Eye (tissue), 1 donor: ENCODE data around the gene LRTM2.

Source experiments
- DNase-seq: peaks from one replicate; pipeline ENCODE4 v3.0.0-alpha.2; 2015

The LRTM2 gene

DNA sequence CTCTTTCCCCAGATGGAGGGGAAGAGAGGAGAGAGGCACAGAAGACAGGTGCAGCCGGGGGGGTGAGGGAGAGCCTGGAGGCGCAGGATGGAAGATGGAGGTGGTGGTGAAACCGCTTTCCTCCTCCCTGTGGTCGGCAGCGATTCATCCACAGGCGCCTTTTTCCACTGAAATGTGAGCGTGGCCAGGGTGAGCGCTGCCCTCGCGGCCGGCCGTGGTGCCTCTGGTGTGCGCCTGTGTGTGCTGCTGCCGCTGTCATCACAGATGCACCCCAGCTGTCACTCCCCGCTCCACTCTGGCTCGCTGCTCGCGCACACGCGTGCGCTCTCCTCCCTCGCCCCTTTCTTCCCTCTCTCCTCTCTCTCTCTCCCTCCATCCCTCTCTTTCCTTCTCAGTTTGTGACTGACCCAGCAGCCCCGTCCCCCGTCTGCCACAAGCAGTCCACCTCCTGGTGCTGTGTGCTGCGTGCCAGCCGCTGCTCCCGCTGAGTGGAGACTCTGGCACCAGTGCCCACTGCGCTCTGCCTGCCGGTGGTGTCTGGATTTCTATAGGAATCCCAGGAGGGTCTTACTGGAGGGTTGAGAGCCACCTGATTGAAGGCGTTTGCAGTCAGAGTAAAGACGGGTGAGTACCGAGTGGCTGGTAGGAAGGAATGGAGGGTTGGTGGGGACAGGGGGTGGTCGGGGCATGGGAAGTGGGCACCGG is at the start of gene LRTM2:
LRTM2 (plus strand) TSS at position 375 of the 705 bp plus-strand sequence. CDS start 7,584 bp downstream, outside the sequence.
- DNase-seq, result peak; percentile 72

DNA sequence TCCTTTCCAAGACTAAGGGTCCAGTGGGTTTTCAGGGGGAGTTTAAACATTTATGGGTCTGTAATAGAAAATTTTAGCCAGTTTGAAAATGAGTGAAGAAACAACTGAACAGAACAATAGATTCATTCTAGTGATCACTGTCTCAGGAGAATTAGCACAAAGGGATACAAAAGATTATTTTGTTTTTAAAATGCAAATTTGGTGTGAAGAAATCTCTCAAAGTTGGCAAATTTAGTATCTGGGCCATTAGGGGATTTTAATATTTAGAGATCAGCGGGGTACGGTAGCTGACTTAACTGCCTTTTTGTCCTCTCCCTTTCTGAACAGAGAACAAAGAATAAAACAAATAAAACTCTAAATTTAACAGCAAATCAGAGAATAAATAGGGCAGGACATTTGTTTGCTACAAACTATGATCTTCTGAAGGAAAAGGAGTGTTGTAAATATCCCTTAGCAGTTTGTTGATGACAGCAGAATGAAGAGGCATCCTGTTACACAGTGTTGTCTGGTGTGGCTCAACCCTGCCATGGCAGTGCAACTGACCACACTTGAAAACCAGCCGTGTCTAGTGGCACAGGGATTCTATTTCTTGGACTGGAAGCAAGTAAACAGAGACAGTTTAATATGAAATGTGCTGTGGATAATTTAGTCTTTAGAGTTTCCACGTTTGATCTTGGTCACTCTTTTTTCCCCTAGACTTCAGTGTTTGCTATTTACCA is 46.3 kb upstream of the LRTM2 start:
- no peak for DNase-seq

DNA sequence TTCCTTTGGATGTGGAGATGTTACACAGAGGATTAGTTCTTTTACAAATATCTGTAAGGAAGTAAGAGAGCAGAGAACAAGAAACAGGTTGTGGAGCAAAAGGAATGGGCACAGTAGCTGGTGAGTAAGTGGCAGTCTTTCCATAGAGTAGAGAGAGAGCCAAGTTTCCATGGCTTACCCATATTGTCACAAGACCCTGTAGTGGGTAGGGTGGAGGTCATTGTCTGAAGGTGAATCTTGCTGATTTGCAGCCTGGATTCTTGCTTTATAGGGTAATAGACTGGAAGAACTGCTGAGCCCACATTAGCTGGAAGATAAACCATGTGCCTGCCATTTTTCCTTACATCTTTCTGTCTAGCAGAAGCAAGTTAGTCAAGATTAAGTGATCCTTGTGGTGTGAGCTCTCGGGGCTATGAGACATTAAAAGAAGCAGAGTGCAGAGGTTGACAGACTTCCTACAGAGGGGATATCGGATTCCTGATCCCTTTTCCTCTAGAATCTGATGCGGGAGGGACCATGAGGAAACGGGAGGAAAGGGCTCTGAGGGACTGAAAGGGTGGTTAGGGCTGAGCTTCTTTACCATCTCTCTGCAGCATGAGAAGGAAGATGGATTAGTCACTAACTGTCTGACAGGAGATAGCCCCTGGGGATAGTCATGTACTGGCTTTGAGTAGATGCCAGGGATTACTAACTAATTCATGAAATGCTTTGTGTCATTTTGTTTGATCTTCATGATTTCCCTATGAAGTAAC is 44.0 kb upstream of the LRTM2 start:
- peak; percentile 76 for DNase-seq

DNA sequence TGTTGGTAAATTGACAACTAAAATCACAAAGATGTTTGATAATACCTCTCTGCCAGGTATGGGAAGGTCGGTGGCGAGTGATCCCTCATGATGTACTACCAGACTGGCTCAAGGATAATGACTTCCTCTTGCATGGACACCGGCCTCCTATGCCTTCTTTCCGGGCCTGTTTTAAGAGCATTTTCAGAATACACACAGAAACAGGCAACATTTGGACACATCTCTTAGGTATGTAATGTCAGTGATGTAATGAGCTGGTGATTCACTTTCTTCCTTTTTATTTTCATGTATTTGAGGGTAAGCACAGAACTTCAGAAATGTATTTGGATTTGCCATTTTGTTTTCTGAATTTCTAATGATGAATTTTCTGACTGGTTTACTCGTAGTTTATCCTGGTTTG is 42.6 kb upstream of the LRTM2 start:
- DNase-seq, result no peak

DNA sequence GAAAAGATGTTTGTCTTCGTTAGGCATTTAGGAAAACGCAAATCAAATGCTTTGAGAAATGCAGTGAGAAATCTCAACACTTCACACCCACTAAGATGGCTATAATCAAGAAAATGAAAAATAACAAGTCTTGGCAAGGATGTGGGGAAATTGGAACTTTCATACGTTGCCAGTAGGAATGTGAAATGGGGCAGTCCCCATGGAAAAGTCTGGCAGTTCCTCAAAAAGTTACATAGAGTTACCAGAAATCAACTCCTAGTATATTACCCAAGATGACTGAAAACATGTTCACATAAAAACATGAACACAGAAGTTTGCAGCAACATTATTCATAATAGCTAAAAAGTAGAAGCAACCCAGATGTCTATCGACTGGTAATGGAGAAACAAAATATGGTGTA is 41.5 kb upstream of the LRTM2 start:
- DNase-seq, result no peak

DNA sequence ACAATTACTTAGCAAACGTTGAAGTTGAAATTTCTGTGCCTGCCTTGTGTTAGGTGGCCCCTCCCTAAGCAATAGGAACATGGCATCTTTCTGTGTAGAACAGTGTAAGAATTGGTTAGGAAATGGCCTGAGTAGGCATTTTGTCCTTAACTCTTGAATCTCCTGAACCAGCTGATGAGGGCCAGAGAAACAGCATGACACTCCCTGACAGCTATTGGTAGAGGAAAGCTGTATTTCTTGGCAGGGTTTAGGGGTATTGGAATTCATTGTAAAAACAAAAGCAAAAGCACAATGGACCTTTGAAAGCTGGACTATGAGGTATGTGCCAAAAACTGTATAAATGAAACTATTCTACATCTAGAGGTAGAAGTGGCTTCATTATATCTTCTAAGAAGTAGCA is 40.6 kb upstream of the LRTM2 start:
- no peak for DNase-seq

DNA sequence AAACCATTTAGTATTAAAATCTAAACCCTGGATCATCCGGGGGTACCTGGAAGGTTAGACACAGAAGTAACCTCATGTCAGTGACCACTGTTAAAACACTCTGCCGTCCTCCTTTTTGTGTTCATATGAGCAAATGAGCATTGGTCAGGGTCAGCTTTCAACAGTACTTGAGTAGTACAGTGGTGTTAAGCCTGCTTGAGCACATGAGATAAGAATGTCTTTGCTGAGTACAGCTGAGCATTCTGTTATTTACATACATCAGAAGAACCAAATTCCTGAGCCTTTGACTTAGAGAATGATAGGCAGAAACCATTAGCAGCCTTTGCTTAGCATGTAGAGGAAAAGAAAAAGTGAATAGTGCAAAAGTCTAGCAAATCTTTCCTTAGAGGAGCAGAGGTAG is 38.6 kb upstream of the LRTM2 start:
- DNase-seq, result no peak

DNA sequence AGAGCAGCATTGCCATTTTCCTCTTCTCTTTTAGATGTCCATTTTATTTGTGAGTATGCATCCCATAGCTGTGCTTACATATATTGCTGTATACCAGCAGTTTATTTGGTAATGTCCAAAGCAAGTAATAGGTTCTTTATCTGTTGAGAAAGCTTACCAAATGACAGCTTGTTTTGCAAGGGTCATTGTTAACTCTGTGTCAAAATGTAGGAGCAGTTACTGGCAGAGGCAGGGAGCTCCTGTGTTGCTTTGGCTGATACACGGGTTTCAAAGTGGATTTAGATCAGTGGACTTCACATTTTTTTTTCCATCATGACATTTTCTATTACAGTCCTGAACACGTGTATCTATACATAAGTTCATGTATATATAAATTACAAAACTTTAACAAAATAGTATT is 38.1 kb upstream of the LRTM2 start:
- DNase-seq, result no peak

DNA sequence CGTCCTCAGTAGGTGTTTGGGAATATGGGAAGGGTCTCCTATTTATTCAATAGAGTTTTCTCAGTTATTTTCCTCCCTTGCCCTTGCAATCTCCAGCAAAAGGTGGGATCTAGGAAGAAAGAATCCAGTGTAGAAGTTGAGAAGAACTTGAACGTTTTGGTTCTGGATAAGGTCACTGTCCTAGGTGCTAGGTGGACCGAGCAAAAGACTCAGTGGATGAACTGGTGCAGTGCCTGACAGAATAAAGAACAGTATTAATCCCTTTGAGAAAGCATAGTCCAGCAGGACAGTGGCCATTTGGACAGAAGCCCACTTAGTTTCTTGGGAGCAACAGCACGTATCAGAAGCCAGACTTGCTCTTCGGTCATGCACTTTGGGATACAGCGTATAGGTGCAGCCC is 32.7 kb upstream of the LRTM2 start:
- no peak for DNase-seq

DNA sequence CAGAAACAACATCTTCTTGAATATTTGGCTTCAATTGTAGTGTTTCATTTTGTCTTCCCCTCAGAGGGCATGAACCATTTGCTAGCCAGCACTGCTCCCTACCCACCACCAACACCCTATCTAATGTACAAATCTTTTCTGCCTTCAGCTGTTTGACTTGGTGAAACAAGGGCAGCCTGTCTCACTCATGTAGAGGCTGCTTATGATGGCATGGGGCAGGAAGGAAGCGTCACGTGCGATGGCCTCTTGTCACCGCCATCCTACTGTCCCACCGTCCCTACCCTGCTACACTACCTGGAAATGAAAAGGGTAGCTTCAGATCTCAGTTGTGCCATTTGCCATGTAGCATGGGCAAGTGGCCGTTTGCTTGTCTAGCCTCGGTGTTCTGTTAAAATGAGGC is 29.9 kb upstream of the LRTM2 start:
- no peak for DNase-seq

DNA sequence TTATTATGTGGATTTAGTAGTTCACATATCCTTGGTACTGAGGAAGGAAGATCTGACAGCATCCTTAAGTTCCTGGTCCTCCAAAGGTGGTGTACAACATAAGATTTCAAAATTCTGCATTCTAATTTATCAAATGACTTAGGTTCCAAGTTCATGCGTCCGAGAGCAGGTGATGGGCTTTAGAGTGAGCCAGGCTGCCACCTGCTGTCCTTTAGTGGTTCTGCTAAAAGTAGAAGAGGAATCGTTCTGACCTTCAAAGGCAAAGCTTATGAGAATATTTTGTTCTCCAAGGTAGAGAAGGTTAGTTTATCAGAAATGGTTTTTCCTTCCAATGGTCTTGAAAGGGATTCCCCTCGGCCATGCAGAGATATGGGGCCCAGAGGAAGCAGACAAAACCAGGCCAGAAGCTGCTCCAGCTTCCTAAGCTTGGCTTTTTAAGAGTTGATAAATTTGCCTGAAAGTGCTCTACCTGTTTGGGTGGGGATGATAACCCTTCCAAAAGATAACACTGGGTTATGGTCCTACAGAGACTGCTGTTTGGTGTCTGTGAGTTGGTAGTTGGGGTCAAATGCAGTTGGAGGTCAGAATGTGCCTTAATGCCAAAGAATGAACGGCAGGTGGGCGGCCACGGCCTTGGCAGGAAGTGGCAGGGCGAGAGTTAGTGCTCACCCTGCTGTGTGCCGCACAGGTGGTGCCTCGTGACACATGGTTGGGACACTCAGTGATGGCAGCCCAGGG is 29.1 kb upstream of the LRTM2 start:
- peak; percentile 85 for DNase-seq

DNA sequence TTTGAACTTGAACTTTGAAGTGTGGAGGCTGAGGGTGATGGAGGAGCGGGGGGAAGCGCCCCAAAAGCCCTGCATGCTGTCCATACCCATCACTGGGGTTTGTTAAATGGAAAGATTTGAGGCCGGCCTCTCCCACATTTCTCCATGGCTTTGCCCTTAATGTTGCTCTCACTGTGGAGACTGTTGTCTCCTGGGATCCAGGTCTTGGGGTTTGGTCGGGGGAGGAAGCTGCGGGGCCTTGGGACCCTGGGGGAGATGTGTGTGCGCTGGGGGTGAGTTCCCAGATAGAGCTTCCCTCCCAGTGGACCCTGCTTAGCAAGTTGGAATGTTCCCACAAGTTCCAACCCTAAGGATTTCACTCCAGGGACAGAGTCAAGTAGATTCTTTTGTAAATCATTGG is 28.0 kb upstream of the LRTM2 start:
- no peak for DNase-seq

DNA sequence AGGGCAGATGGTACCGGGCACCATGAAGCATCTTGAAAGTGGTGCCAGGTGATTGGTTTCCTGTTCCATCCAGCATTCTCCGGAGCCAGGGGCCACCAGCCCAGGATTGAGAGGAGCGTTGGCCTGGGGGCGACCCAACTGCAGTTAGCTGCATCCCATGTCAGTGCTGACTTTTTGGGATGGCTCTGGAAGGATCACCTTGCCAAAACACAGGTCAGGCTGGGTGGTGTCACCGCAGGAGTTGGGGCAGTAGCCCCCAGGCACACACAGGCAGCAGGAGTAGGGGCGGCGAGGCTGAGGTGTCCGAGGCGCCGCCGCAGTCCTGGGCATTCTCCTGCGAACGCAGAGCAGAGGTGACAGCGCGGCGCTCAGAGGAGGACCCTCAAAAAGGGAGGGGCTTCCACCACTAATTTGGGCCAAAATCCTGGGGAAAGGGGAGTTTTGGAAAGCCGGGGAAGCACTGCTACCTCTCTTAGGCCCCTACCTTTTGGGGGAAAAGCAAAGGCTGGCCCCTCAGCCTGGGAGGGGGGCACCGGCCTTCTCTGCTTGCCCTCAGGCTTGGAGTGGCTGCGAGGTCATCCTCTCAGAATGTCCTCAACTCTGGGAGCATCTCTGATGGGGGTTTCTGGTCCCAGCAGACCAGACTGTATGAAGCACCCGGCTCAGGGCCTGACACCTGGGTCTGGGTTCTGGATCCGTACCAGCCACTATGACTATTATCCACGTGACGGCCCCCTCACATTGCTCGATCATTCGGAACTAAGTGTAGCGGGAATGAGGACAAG is 26.7 kb upstream of the LRTM2 start:
- no peak for DNase-seq

DNA sequence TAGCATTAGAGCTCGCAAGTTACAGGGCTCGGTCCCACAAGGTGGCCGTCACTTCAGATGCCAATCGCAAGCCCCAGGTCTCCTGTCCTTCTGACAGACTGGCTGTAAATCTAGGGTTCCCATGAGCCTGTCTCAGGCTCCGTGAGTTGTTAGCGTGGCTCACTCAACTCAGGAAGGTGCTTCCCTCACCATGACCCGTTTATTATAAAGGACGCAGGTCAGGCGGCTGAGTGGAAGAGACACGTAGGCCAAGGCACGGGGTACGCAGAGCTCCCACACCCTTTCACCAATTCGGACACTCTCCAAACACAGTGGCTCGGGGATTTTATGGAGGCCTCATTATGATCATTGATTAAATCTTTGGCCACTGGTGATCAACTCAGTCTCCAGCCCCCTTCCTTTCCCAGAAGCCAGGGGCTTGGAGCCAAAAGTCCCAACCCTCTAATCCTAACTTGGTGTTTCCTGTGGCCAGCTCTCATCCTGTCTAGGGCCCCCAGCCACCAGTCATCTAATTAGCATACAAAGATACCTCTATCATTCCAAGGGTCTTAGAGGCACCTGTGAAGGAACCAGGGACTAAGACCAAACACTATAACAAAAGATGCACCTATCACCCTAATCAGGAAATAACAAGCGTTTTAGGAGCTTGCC is 25.8 kb upstream of the LRTM2 start:
- no peak for DNase-seq

DNA sequence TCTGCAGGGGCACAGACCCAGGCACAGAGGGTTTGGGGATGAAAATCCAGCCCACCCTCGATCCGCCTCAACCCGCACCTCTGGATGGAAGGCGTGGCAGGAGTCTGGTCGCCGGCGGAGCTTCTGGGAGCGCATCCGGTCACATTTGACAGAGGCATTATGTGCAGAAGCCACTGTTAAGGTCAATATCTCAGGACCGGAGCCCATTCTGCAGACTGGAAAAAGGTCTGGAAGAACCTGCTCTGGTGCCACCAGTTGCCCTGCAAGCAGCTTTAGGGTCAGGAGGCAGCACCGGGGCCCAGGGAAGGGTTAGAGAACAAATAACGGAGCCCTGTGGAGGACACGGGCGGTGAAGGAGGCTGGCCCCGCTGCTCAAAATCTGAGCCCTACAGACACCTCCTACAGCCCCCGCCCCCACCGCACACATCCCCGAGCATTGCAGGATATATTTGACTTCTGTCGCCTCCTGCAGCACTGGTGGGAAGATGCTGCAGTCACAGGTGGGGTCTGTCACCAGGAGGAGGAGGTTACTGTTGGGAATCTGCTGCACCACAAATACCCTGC is 25.1 kb upstream of the LRTM2 start:
- DNase-seq, result no peak

DNA sequence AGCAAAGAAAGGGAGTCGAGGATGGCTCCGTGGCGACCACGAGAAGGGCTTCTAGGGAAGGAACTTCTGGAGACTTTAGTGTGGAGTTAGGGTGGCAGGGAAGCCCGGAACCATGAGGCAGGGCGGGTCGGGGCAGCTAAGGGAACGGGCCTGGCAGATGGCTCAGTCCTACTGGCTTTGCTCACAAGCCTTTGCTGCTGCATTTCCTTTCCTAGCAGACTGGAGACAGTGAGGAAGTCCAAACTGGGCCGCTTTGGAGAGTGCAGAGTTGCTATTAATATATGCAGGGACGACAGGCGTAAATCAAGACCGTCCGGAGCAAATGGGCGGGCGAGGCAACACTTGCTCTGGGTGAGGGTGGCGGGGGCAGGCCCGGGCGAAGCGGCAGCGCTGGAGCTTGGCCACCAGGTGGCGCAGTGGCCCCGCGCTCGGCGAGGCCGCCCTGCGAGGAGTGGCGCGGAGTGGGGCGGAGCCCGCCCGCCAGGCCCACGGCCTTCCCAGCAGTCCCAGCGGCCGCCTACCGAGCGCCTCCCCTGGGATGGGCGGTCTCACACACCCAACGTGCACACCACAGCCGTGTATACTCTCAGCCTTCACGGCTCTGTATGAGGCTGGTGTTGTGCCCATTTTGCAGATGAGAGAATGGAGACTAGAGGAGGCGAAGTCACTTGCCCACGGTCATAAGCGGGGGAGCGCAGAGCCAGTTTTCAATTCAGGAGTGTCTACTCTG is 24.4 kb upstream of the LRTM2 start:
- DNase-seq, result peak; percentile 93

DNA sequence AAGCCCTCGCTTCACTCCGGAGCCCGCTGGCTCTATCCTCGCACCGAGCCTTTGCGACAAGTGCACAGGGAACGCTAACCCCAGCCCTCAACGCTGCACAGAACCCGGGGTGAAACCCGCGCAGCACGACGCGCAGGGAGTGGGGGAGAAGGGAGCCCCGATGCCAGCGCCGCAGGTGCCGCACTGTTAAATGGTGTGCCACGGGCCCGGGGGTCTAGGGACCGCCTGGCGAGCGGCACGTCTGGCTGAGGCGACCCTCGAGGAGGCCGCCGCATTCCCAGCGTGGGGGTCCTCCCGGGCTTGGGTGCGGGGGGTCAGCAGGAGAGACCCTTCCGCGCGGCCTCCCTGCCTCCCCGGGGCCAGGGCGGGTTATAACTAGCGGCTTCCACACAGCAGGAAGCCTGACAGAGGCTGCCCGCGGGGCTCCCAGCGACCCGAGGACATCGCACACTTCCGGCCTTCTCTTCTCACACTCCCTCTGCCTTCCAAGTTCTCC is 23.8 kb upstream of the LRTM2 start:
- no peak for DNase-seq

DNA sequence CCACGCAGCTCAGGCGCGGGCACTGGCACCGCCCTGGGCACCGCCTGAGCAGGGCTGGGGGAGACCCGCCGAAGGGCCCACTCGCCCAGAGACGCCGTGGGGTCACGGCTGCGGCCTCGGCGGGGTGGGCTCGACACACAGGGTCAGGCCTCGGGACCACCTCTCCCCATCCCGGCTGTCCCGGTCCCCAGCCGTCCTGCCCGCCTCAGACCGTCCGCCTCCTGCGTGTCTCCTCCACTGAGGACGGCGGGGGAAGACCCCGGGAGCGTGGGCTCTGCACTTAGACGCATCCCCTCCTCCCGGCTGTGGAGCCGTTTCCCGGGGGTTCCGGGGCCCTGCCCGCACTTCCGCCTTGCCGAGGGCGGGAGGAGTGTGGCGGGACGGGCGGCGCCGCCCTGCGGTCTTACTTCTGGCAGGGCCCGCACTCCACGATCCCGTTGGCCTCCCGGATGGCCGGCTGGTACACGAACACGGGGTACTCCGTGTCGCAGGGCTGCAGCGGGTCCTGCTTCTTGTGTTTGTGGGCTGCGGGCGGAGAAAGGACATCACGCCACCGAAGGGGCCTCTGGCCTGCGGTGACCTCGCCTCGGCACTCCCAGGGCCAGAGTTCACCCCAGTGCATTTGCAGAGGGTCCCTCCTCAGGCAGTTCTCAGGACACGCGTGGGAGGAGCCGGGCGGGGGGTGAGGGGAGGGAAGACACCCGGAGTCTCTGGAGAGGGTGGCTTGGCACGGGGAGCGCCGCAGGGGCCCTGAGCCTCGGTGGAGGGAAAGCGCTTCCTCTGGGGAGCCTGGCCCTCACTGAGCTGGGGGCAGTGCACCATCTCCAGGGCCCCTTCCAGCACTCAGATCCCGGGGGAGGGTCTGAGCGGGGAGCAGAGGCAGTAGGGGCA is 23.1 kb upstream of the LRTM2 start:
- DNase-seq, result peak; percentile 57

DNA sequence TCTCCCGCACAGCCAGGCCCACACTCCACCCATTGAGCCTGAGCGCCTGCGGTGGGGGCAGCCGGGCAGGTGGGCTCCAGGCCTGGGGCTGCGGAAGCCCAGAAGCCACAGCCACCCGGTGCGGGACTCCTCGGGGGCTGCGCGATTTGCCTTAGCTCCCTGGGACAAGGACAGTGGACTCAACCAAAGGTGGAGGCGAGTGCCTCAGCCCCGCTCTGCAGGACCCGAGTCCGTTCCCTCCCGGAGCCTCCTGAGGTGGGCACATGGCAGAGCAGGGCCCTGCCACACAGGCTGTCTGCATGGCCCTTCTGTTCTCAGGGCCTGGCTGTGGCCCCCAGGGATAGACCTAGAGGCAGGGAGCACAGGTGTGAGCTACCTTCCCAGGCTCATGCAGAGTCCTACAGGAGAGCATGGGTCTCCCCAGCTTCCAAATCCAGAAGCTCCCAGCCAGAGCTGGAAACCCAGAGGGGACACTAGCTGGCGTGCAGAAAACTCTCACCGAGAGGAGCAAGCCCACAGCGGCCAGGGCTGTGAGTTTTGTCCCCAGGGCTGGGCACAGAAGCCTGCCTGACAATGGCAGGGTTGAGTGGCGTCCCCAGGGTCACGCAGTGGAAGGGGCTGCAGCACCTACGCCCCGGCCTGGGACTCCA is 22.2 kb upstream of the LRTM2 start:
- DNase-seq, result no peak
